GM18907 (cell line): ENCODE data around the gene ALG2.
A peak's percentile ranks its signal among the peaks of the same experiment; 100 is the strongest.

Experiments used
- ATAC-seq: cut with Tn5 transposase; IDR thresholded peaks from one replicate; pipeline ENCODE4 v1.9.1; 2021; ENCODE audit warnings: mild to moderate bottlenecking, moderate library complexity; ENCODE audit not compliant: unreplicated experiment

The ALG2 gene

GRCh38 chr9:99177576-99178366 is 44.0 kb downstream of the ALG2 start:
- no peak for ATAC-seq

GRCh38 chr9:99176527-99177013 is 45.2 kb downstream of the ALG2 start:
- no peak for ATAC-seq

GRCh38 chr9:99173570-99174504 is 47.9 kb downstream of the ALG2 start:
- ATAC-seq = peak; percentile 68

- no peak for ATAC-seq
Measured at GRCh38 chr9:99172124-99173091, 49.3 kb downstream of the ALG2 start.

GRCh38 chr9:99171225-99172123 is 50.3 kb downstream of the ALG2 start:
- no peak for ATAC-seq

GRCh38 chr9:99169982-99170761 is 51.6 kb downstream of the ALG2 start:
- no peak for ATAC-seq

- no peak for ATAC-seq
Measured at GRCh38 chr9:99169086-99169485, 52.7 kb downstream of the ALG2 start.

- no peak for ATAC-seq
Measured at GRCh38 chr9:99167694-99168093, 54.0 kb downstream of the ALG2 start.

- ATAC-seq = no peak
Measured at GRCh38 chr9:99167119-99167518, 54.6 kb downstream of the ALG2 start.
